Loucy (cell line): ENCODE data around the gene ASS1.

Experiments
- H2AFZ ChIP-seq: fragments of 200-600 bp; sonication (generic); 2 replicates; pipeline ENCODE4 v1.6.0; 2016; ENCODE audit warnings: antibody characterized with exemption, mild to moderate bottlenecking, low read length, moderate library complexity
- H3F3A ChIP-seq: fragments of 200-600 bp; 2 replicates; pipeline ENCODE4 v1.6.0; 2016; ENCODE audit warnings: antibody characterized with exemption, low read depth, mild to moderate bottlenecking
- H3K27me3 ChIP-seq: fragments of 200-600 bp; sonication (generic); 2 replicates; pipeline ENCODE4 v1.6.1; 2014; ENCODE audit warnings: low read length, mild to moderate bottlenecking; ENCODE audit not compliant: insufficient read depth, poor library complexity, severe bottlenecking
- H3K36me3 ChIP-seq: fragments of 200-600 bp; sonication (generic); 2 replicates; pipeline ENCODE4 v1.6.1; 2016; ENCODE audit warnings: low read length; ENCODE audit not compliant: insufficient read depth
- H3K4me1 ChIP-seq: fragments of 200-600 bp; sonication (generic); 2 replicates; pipeline ENCODE4 v1.5.1; 2014; ENCODE audit warnings: low read length, mild to moderate bottlenecking; ENCODE audit not compliant: insufficient read depth, poor library complexity, severe bottlenecking
- H3K4me2 ChIP-seq: fragments of 200-600 bp; sonication (generic); 2 replicates; pipeline ENCODE4 v1.6.0; 2014; ENCODE audit warnings: antibody characterized with exemption, low read length, low read depth, mild to moderate bottlenecking; ENCODE audit not compliant: poor library complexity, severe bottlenecking
- H3K4me3 ChIP-seq: fragments of 200-600 bp; sonication (generic); 2 replicates; pipeline ENCODE4 v1.5.1; 2014; ENCODE audit warnings: low read length, mild to moderate bottlenecking, mixed read lengths; ENCODE audit not compliant: poor library complexity, severe bottlenecking
- H3K79me2 ChIP-seq: fragments of 200-600 bp; sonication (generic); 2 replicates; pipeline ENCODE4 v1.6.1; 2014; ENCODE audit warnings: low read length; ENCODE audit not compliant: insufficient read depth
- H3K9ac ChIP-seq: fragments of 200-600 bp; sonication (generic); 2 replicates; pipeline ENCODE4 v1.6.0; 2014; ENCODE audit warnings: mild to moderate bottlenecking, low read depth, low read length, moderate library complexity; ENCODE audit not compliant: poor library complexity, severe bottlenecking
- H3K9me2 ChIP-seq: fragments of 200-600 bp; sonication (generic); replicated peaks from 2 replicates; pipeline ENCODE4 v1.6.1; 2016; ENCODE audit warnings: low read depth, low read length, mixed read lengths
- H3K9me3 ChIP-seq: fragments of 200-600 bp; sonication (generic); 2 replicates; pipeline ENCODE4 v1.6.1; 2014; ENCODE audit warnings: mild to moderate bottlenecking, antibody characterized with exemption, low read length, low read depth; ENCODE audit not compliant: insufficient read depth
- H4K20me1 ChIP-seq: fragments of 200-600 bp; sonication (generic); 2 replicates; pipeline ENCODE4 v1.6.0; 2014; ENCODE audit warnings: antibody characterized with exemption, low read length, mild to moderate bottlenecking; ENCODE audit not compliant: insufficient read depth, poor library complexity, severe bottlenecking
- CTCF ChIP-seq: fragments of 200-600 bp; sonication (generic); conservative IDR thresholded peaks from 2 replicates; pipeline ENCODE4 v1.5.1; 2014; ENCODE audit warnings: mild to moderate bottlenecking, antibody characterized with exemption, low read length
- EZH2phosphoT487 ChIP-seq: fragments of 200-600 bp; IDR thresholded peaks from 2 replicates; pipeline ENCODE4 v1.6.1; 2018; ENCODE audit warnings: antibody characterized with exemption, mild to moderate bottlenecking, moderate library complexity, borderline replicate concordance

The ASS1 gene

DNA sequence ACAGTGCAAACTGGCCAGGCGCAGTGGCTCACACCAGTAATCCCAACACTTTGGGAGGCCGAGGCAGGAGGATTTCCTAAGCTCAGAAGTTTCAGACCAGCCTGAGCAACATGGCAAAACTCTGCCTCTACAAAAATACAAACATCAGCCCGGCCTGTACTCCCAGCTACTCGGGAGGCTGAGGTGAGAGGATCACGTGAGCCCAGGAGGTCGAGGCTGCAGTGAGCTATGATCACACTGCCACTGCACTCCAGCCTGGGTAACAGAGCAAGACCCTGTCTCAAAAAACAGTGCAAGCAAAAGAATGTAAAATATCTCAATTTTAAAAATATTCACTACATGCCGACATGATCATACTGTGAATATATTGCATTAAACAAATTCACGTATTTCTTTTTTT, 83.9 kb downstream of the ASS1 start:
- H3K36me3 ChIP-seq = no peaks in the 10 kb centered on the region
- TF ChIP-seq EZH2phosphoT487 = no peak
- TF ChIP-seq CTCF = no peak
- no peaks in the 10 kb centered on the region for H3F3A ChIP-seq
- H3K9me2 ChIP-seq = no peaks in the 10 kb centered on the region
- H3K9ac ChIP-seq = no peak overlapping the region
- no peak overlapping the region for H3K4me3 ChIP-seq
- no peak overlapping the region for H3K4me2 ChIP-seq
- H3K27me3 ChIP-seq = no peaks in the 10 kb centered on the region
- H4K20me1 ChIP-seq = no peaks in the 10 kb centered on the region
- no peaks in the 10 kb centered on the region for H3K9me3 ChIP-seq
- H3K79me2 ChIP-seq = no peaks in the 10 kb centered on the region
- no peaks in the 10 kb centered on the region for H3K4me1 ChIP-seq
- H2AFZ ChIP-seq = no peak overlapping the region

GRCh38 chr9:130530938-130531337, 86.2 kb downstream of the ASS1 start:
- Histone ChIP-seq H3K36me3 (no peaks in the 10 kb centered on the region), H3K4me3 (no peak overlapping the region), H3K9me3 (no peaks in the 10 kb centered on the region), H3K4me2 (no peak overlapping the region), H2AFZ (no peak overlapping the region), H3K79me2 (no peaks in the 10 kb centered on the region), H4K20me1 (no peaks in the 10 kb centered on the region), H3K4me1 (no peaks in the 10 kb centered on the region), H3K9ac (no peak overlapping the region), H3K9me2 (no peaks in the 10 kb centered on the region), H3K27me3 (no peaks in the 10 kb centered on the region), H3F3A (no peaks in the 10 kb centered on the region)
- TF ChIP-seq EZH2phosphoT487 (no peak), CTCF (no peak)

DNA sequence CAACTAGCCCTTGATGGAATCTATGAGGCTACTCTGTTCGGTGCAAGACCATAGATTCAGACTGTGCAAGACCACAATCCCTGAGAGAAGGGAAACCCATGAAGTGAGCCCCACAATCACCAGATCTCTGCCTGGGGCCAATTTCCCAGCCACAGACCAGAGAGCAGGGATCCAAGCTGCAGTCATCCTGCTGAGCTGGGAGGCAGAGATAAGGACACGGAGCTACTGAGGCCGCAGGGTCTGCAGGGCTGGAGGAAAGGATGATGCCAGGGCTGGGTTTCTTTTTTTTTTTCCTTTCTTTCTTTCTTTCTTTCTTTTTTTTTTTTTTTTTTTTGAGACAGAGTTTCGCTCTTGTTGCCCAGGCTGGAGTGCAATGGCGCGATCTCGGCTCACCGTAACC, 86.9 kb downstream of the ASS1 start:
- no peak overlapping the region for H3K9ac ChIP-seq
- H3K9me3 ChIP-seq = no peaks in the 10 kb centered on the region
- no peak for TF ChIP-seq CTCF
- H2AFZ ChIP-seq = no peak overlapping the region
- no peaks in the 10 kb centered on the region for H3K36me3 ChIP-seq
- no peaks in the 10 kb centered on the region for H3K9me2 ChIP-seq
- no peaks in the 10 kb centered on the region for H3K4me1 ChIP-seq
- H3F3A ChIP-seq = no peaks in the 10 kb centered on the region
- no peak overlapping the region for H3K4me3 ChIP-seq
- H4K20me1 ChIP-seq = no peaks in the 10 kb centered on the region
- H3K79me2 ChIP-seq = no peaks in the 10 kb centered on the region
- H3K27me3 ChIP-seq = no peaks in the 10 kb centered on the region
- H3K4me2 ChIP-seq = no peak overlapping the region
